Naive thymus-derived CD4-positive, alpha-beta T cell (primary cell): ENCODE data around the gene PAM16. TPM values are rescaled to one million over a fixed set of nuclear protein-coding genes. Genes with fewer than 3 reads are reported as not detected.

ENCODE experiments used
- ATAC-seq: fragments of 150-1000 bp; cut with Tn5 transposase; 2 replicates; pipeline ENCODE4 v1.10.0; 2021; ENCODE audit warnings: mild to moderate bottlenecking, moderate library complexity
- CTCF ChIA-PET: fragments of 350-600 bp; sonication (Branson Sonifier 250); formaldehyde crosslinking; loops from one replicate; lab custom pipeline; 2021; ENCODE audit warnings: antibody characterized with exemption; lab: Charles Lee
- POLR2A ChIA-PET: fragments of 350-600 bp; sonication (Branson Sonifier 250); formaldehyde crosslinking; loops from one replicate; lab custom pipeline; 2021; ENCODE audit warnings: antibody characterized with exemption, inconsistent platforms; lab: Charles Lee
- DNase-seq, 9 donors: peaks; one replicate each; pipeline versions ENCODE4 v3.0.0 to v3.0.0-alpha.2; 2020 to 2022; ENCODE audit warnings: mixed read lengths in 1 of 9
- H3K27ac ChIP-seq: one replicate; pipeline ENCODE4 v1.7.0; 2013; ENCODE audit warnings: mild to moderate bottlenecking, low read depth, low read length, moderate library complexity
- H3K27me3 ChIP-seq, 2 donors: one replicate each; pipeline ENCODE4 v1.7.0; 2013; ENCODE audit warnings: low read length in 2 of 2, mild to moderate bottlenecking in 2 of 2, moderate library complexity in 2 of 2; ENCODE audit not compliant: control insufficient read depth in 2 of 2, insufficient read depth in 2 of 2
- H3K36me3 ChIP-seq, 3 experiments: 1 replicate in 2 of 3; 2 replicates in 1 of 3; pipeline ENCODE4 v1.7.0; 2013; ENCODE audit warnings: low read length in 3 of 3, mild to moderate bottlenecking in 3 of 3, moderate library complexity in 1 of 3; ENCODE audit not compliant: insufficient read depth in 3 of 3, control insufficient read depth in 2 of 3
- H3K4me1 ChIP-seq, 2 donors: one replicate each; pipeline ENCODE4 v1.7.0; 2013; ENCODE audit warnings: low read length in 2 of 2, mild to moderate bottlenecking in 2 of 2, moderate library complexity in 1 of 2; ENCODE audit not compliant: control insufficient read depth in 2 of 2, insufficient read depth in 2 of 2
- H3K4me3 ChIP-seq: 2 replicates; pipeline ENCODE4 v1.7.0; 2013; ENCODE audit warnings: mild to moderate bottlenecking, low read length
- H3K9me3 ChIP-seq, 3 experiments: 1 replicate in 2 of 3; 2 replicates in 1 of 3; pipeline ENCODE4 v1.7.0; 2013; ENCODE audit warnings: low read length in 3 of 3; ENCODE audit not compliant: control insufficient read depth in 2 of 3
- H3K27ac Mint-ChIP-seq, 9 donors: one replicate each; pipeline ENCODE4 v1.8.0; 2020 to 2022; ENCODE audit warnings: mixed read lengths in 9 of 9, mild to moderate bottlenecking in 8 of 9, moderate library complexity in 5 of 9, inconsistent platforms in 2 of 9
- H3K27me3 Mint-ChIP-seq, 5 donors: one replicate each; pipeline ENCODE4 v1.8.0; 2021 to 2022; ENCODE audit warnings: mixed read lengths in 5 of 5, mild to moderate bottlenecking in 1 of 5
- H3K36me3 Mint-ChIP-seq, 5 donors: one replicate each; pipeline ENCODE4 v1.8.0; 2020 to 2022; ENCODE audit warnings: mixed read lengths in 5 of 5, mild to moderate bottlenecking in 3 of 5, inconsistent platforms in 1 of 5
- H3K4me1 Mint-ChIP-seq, 7 donors: one replicate each; pipeline ENCODE4 v1.8.0; 2020 to 2022; ENCODE audit warnings: mixed read lengths in 7 of 7, mild to moderate bottlenecking in 3 of 7, inconsistent platforms in 1 of 7
- H3K4me3 Mint-ChIP-seq, 10 donors: one replicate each; pipeline ENCODE4 v1.8.0; 2020 to 2022; ENCODE audit warnings: mild to moderate bottlenecking in 10 of 10, mixed read lengths in 10 of 10, moderate library complexity in 6 of 10, inconsistent platforms in 2 of 10
- H3K9me3 Mint-ChIP-seq, 11 donors: one replicate each; pipeline ENCODE4 v1.8.0; 2020 to 2022; ENCODE audit warnings: mixed read lengths in 11 of 11, mild to moderate bottlenecking in 4 of 11, inconsistent platforms in 1 of 11, moderate library complexity in 1 of 11
- intact Hi-C, 2 donors: fragments of 100-400 bp; cut with micrococcal nuclease; formaldehyde crosslinking; loops; one replicate each; pipeline ENCODE4 v1.15.1; 2023
- polyA plus RNA-seq, 2 donors: library from polyadenylated mRNA; unstranded; fragments of 300-500 nt; fragmentation: Illumina TruSeq; gene quantifications; one replicate each; pipeline ENCODE4 v1.2.3, GENCODE V29; 2021
- total RNA-seq, 6 experiments: library from RNA in 5 of 6; stranded (reverse) in 5 of 6; gene quantifications; 1 replicate in 5 of 6; 2 replicates in 1 of 6; pipeline ENCODE4 v1.2.3 and lab custom pipeline; 2021 to 2026

PAM16 gene
- total and polyA plus RNA-seq, 7 experiments from 2014 or later: 34.1 to 46.2 (median 45.0) TPM

DNA sequence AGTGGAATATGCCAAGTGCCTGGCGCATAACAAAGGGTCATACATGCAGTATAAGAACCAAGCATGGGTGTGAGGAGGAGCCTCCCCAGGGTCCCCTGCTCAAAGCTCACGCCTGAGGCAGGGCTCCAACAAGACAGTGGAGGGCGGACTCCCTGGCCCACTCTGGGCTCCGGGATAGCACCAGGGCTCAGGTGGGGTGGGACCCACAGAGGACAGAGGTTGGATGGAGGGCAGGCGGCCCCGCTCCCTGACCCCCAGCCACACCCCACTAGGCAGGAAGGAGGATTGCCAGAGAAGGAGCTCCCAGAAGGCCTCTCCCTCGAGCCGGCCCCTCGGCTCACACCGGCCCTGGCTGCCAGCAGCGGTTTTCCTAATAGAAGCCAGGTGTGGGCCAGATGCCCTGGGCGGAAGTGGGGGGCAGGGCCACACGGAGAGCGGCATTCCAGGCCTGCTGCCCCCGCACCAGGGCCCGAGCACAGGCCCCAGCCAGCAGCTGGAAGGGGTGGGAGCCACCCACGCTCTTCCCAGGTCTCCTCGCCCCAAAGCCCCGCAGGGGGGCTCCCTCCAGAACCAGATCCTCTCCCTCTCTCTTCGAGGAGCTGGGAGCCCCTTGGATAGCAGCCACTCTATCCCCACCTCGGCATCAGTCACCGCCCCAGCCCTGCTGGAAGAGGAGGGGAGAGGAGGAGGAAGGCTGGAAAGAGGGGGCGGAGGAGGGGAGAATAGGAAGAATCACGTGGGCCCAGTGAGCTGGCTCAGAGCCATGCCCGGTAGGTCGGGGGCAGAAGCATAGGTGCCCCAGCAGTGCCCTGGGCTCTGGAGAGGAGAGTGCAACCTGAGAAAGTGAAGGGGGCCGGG, 41.5 kb upstream of the PAM16 start:
- Mint-ChIP-seq H3K27ac (peak overlapping the region in 3 of 9 donors; percentile 14 to 15 (median 14)), H3K9me3 (no peaks in the 10 kb centered on the region), H3K27me3 (no peaks in the 10 kb centered on the region), H3K4me3 (no peak overlapping the region), H3K36me3 (peaks cover 4 to 15% (median 5%) of the 10 kb centered on the region in 5 donors), H3K4me1 (peaks cover 0 to 15% (median 4%) of the 10 kb centered on the region in 7 donors)
- Histone ChIP-seq H3K36me3 (peaks cover 10 to 93% (median 22%) of the 10 kb centered on the region in 3 experiments), H3K27ac (no peak overlapping the region), H3K9me3 (no peaks in the 10 kb centered on the region), H3K4me3 (no peak overlapping the region), H3K4me1 (no peaks in the 10 kb centered on the region), H3K27me3 (no peaks in the 10 kb centered on the region)
- ChIA-PET POLR2A (no interaction called here), CTCF (no interaction called here)
- no peak for DNase-seq
- intact Hi-C loops: no loop called here
- peak; percentile 4 for ATAC-seq

- CTCF ChIA-PET: interaction anchor here (0.6 kb wide), 1 partner anchor 147 kb away, joined by 3 read pairs; the partner anchor contains the start of gene CDIP1
- H3K4me1 ChIP-seq: no peaks in the 10 kb centered on the region
- ATAC-seq (peak; percentile 7), DNase-seq (peak in 1 of 9 donors; percentile 28)
- Mint-ChIP-seq H3K4me1 (peaks cover 0 to 15% (median 4%) of the 10 kb centered on the region in 7 donors), H3K27me3 (no peaks in the 10 kb centered on the region), H3K9me3 (no peaks in the 10 kb centered on the region), H3K27ac (peak overlapping the region in 2 of 9 donors; percentile 14 to 15), H3K4me3 (peak overlapping the region in 1 of 10 donors; percentile 26), H3K36me3 (peaks cover 4 to 15% (median 5%) of the 10 kb centered on the region in 5 donors)
- H3K9me3 ChIP-seq: no peaks in the 10 kb centered on the region
- no peak overlapping the region for H3K4me3 ChIP-seq
- intact Hi-C loops: no loop called here
- H3K27me3 ChIP-seq: no peaks in the 10 kb centered on the region
- POLR2A ChIA-PET: no interaction called here
- H3K36me3 ChIP-seq: peaks cover 13 to 95% (median 25%) of the 10 kb centered on the region in 3 experiments
- no peak overlapping the region for H3K27ac ChIP-seq
Measured at GRCh38 chr16:4391631-4392381, 40.7 kb upstream of the PAM16 start.

DNA sequence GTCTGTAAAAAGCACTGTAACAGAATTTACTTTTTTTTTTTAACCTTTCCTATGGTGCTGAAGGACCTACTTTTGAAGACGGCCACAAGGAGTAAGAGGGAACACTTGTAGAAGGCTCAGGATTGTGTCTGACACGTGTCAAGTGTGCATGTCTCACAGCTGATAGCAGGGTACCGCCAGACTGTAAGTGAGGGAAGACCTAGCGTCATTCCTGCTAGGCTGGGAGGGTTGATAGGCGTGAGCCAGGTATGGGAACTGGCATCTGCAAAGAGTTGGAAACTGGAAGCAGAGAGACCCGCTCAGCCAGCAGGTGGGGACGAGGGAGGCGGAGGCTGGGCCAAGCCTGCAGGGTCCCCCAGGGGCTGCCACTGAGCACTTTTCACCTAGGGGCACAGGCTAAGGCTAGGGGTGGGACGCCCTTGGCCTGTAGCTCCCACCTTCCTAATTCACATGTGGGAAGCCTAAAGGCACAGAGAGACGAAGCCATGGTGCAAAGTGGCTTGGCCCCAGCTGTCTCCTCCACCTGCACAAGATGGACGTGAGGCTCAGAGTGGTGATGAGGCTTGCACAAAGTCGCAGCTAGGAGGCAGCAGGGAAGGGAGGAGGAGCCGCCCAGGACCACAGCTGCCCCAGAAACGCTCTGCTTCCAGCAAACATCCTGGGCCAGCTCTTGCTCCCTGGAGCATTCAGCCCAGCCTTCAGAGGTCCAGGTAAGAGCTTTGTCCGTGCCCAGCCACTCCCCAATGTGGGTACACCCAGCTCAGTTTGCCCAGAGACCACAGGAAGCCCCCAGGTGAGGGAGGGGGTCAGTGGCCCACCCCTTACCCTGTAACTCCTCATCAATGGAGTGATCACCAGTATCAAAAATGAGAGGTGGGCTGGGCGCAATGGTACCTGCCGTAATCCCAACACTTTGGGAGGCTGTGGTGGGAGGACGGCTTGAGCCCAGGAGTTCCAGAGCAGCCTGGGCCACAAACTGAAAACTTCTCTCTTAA, 39.4 kb upstream of the PAM16 start:
- peak overlapping the region in 1 of 10 donors; percentile 36 for H3K4me3 Mint-ChIP-seq
- Histone ChIP-seq H3K27me3 (no peaks in the 10 kb centered on the region), H3K27ac (no peak overlapping the region), H3K36me3 (peaks cover 16 to 98% (median 26%) of the 10 kb centered on the region in 3 experiments), H3K4me3 (no peak overlapping the region), H3K4me1 (no peaks in the 10 kb centered on the region), H3K9me3 (no peaks in the 10 kb centered on the region)
- no peaks in the 10 kb centered on the region for H3K27me3 Mint-ChIP-seq
- intact Hi-C loops: no loop called here
- POLR2A ChIA-PET: no interaction called here
- peak overlapping the region in 3 of 9 donors; percentile 14 to 69 (median 68) for H3K27ac Mint-ChIP-seq
- peaks cover 0 to 12% (median 2%) of the 10 kb centered on the region in 7 donors for H3K4me1 Mint-ChIP-seq
- peaks cover 3 to 9% (median 4%) of the 10 kb centered on the region in 5 donors for H3K36me3 Mint-ChIP-seq
- ATAC-seq (no peak), DNase-seq (peak in 1 of 9 donors; percentile 15)
- CTCF ChIA-PET: interaction anchor here (0.5 to 1.6 kb wide), 2 partner anchors 12 to 117 kb away, joined by 5 to 7 read pairs; no protein-coding TSS in a partner anchor
- no peaks in the 10 kb centered on the region for H3K9me3 Mint-ChIP-seq

GRCh38 chr16:4389051-4389955, 38.2 kb upstream of the PAM16 start:
- Histone ChIP-seq H3K4me1 (no peaks in the 10 kb centered on the region), H3K9me3 (no peaks in the 10 kb centered on the region), H3K4me3 (no peak overlapping the region), H3K27me3 (no peaks in the 10 kb centered on the region), H3K27ac (no peak overlapping the region), H3K36me3 (peaks cover 6 to 98% (median 14%) of the 10 kb centered on the region in 3 experiments)
- Mint-ChIP-seq H3K36me3 (peaks cover 0 to 8% (median under 1%) of the 10 kb centered on the region in 5 donors), H3K4me3 (no peak overlapping the region), H3K4me1 (peaks cover 0 to 10% (median 0%) of the 10 kb centered on the region in 7 donors), H3K9me3 (no peaks in the 10 kb centered on the region), H3K27me3 (no peaks in the 10 kb centered on the region), H3K27ac (peak overlapping the region in 1 of 9 donors; percentile 56)
- CTCF ChIA-PET: interaction anchor here (1.6 kb wide), 1 partner anchor 13 kb away, joined by 7 read pairs; no protein-coding TSS in a partner anchor
- POLR2A ChIA-PET: no interaction called here
- ATAC-seq: no peak
- intact Hi-C loops: no loop called here
- DNase-seq: peak in 1 of 9 donors; percentile 10

DNA sequence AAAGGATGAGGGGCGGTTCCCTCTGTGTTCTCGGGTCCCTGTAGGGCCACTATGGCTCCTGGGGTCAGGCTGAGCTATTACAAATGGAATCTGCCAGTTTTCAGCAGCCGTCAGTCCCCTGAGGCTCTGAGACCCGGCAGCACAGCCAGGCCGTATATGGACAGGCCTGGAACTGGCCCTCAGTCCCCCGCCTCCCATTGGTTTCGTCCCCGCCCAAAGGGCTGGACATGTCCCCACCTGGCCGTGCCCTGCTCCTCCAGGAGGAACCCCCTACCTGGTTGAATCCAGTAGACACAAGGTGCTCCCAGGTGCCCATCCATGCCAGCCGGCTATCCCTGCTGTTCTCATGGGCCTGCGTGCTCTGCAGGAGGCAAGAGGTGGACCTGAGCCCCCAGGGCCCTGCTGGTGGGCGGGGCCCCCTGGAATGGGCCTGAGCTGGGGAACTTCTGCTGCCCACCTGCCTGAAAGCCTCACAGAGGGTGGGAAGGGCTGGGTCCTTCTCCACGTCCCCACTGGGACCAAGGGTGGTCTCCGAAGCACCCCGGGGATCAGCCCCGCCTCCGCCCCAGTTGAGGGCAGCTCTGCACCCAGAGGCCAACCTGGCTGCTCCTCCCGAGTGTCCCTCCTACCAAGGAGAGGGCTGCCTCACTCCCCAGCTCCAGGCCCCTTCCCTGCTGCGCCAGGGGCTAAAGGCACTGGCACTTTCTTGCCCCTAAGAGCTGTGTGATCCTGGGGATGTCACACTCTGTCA, 37.3 kb upstream of the PAM16 start:
- H3K4me3 Mint-ChIP-seq: no peak overlapping the region
- H3K27ac ChIP-seq: no peak overlapping the region
- no peaks in the 10 kb centered on the region for H3K9me3 ChIP-seq
- no peak for ATAC-seq
- DNase-seq: peak in 1 of 9 donors; percentile 9
- H3K36me3 ChIP-seq: peaks cover 6 to 98% (median 14%) of the 10 kb centered on the region in 3 experiments
- H3K4me1 Mint-ChIP-seq: peaks cover 0 to 10% (median under 1%) of the 10 kb centered on the region in 7 donors
- H3K36me3 Mint-ChIP-seq: peaks cover 0 to 8% (median 0%) of the 10 kb centered on the region in 5 donors
- H3K27me3 Mint-ChIP-seq: no peaks in the 10 kb centered on the region
- H3K4me3 ChIP-seq: no peak overlapping the region
- no peaks in the 10 kb centered on the region for H3K9me3 Mint-ChIP-seq
- ChIA-PET CTCF (no interaction called here), POLR2A (no interaction called here)
- H3K27me3 ChIP-seq: no peaks in the 10 kb centered on the region
- intact Hi-C loops: no loop called here
- H3K4me1 ChIP-seq: no peaks in the 10 kb centered on the region
- H3K27ac Mint-ChIP-seq: peak overlapping the region in 1 of 9 donors; percentile 56
